Effector CD8-positive, alpha-beta T cell (primary cell): ENCODE measurements around the gene HSBP1L1.

Experiments
- DNase-seq: peaks from one replicate; lab custom pipeline; 2025; lab: John Stamatoyannopoulos, UW
- total RNA-seq, 4 experiments: gene quantifications; one replicate each; lab custom pipeline; 2026; lab: John Stamatoyannopoulos, UW

Gene HSBP1L1
- total RNA-seq, result 2.8 to 6.5 (median 3.7) reads per million in 4 experiments

- DNase-seq, result peak; percentile 50
Observed at GRCh38 chr18:79964330-79965118, at the start of gene HSBP1L1. HSBP1L1 (plus strand) TSS chr18:79964643; CDS start chr18:79964736, 93 bp downstream.

- no peak for DNase-seq
Observed at GRCh38 chr18:79915161-79916127, 49.0 kb upstream of the HSBP1L1 start.

- no peak for DNase-seq
Observed at GRCh38 chr18:79916128-79916494, 48.3 kb upstream of the HSBP1L1 start.

GRCh38 chr18:79916546-79917168 is 47.8 kb upstream of the HSBP1L1 start:
- no peak for DNase-seq

- DNase-seq, result no peak
Observed at GRCh38 chr18:79917169-79917852, 47.1 kb upstream of the HSBP1L1 start.

- DNase-seq, result no peak
Observed at GRCh38 chr18:79917853-79918614, 46.4 kb upstream of the HSBP1L1 start.

- no peak for DNase-seq
Observed at GRCh38 chr18:79918615-79919011, 45.8 kb upstream of the HSBP1L1 start.

GRCh38 chr18:79919089-79919488 is 45.4 kb upstream of the HSBP1L1 start:
- DNase-seq, result no peak

GRCh38 chr18:79921984-79922965 is 42.2 kb upstream of the HSBP1L1 start:
- no peak for DNase-seq

- DNase-seq, result no peak
Observed at GRCh38 chr18:79922971-79923411, 41.5 kb upstream of the HSBP1L1 start.

- no peak for DNase-seq
Observed at GRCh38 chr18:79923896-79924585, 40.4 kb upstream of the HSBP1L1 start.

GRCh38 chr18:79924814-79925731 is 39.4 kb upstream of the HSBP1L1 start:
- DNase-seq, result no peak

- no peak for DNase-seq
Observed at GRCh38 chr18:79926306-79926705, 38.1 kb upstream of the HSBP1L1 start.

- no peak for DNase-seq
Observed at GRCh38 chr18:79926715-79927606, 37.5 kb upstream of the HSBP1L1 start.

- DNase-seq, result no peak
Observed at GRCh38 chr18:79927607-79928562, 36.6 kb upstream of the HSBP1L1 start.

GRCh38 chr18:79928563-79928960 is 35.9 kb upstream of the HSBP1L1 start:
- no peak for DNase-seq
